HepG2 (cell line): Measurements from ENCODE around the gene ARL4D. TPM values are rescaled to one million over a fixed set of nuclear protein-coding genes. Genes with fewer than 3 reads are reported as not detected.

Experiments used
- FUBP1 ChIP-seq: sonication (generic); formaldehyde crosslinking; IDR thresholded peaks from 2 replicates; pipeline ENCODE4 v1.5.1; 2020; ENCODE audit warnings: missing genetic modification reagents, mild to moderate bottlenecking, borderline replicate concordance
- HOMEZ ChIP-seq: IDR thresholded peaks from 2 replicates; pipeline ENCODE4 v1.6.1; 2016; ENCODE audit warnings: low read depth
- KDM1A ChIP-seq: IDR thresholded peaks from 2 replicates; pipeline ENCODE4 v1.6.1; 2016; ENCODE audit warnings: missing compliant biosample characterization
- MED13 ChIP-seq: sonication (generic); formaldehyde crosslinking; IDR thresholded peaks from 2 replicates; pipeline ENCODE4 v1.5.0; 2020; ENCODE audit warnings: missing genetic modification reagents
- NFE2L1 ChIP-seq: sonication (generic); formaldehyde crosslinking; IDR thresholded peaks from 2 replicates; pipeline ENCODE4 v1.4.0; 2020; ENCODE audit warnings: missing genetic modification reagents, mild to moderate bottlenecking, borderline replicate concordance
- RFX5 ChIP-seq: IDR thresholded peaks from 2 replicates; pipeline ENCODE4 v1.6.1; 2011; ENCODE audit warnings: low read depth, low read length, improper control_type of control experiment
- SAFB2 ChIP-seq: sonication (generic); formaldehyde crosslinking; IDR thresholded peaks from 2 replicates; pipeline ENCODE4 v1.5.1; 2020; ENCODE audit warnings: missing genetic modification reagents, low read depth, mild to moderate bottlenecking, borderline replicate concordance
- SRSF1 ChIP-seq: fragments of 200-400 bp; formaldehyde crosslinking; optimal IDR thresholded peaks from 2 replicates; pipeline ENCODE3; 2017; ENCODE audit warnings: mild to moderate bottlenecking, low read depth, low read length, moderate library complexity
- STAG1 ChIP-seq: sonication (generic); formaldehyde crosslinking; IDR thresholded peaks from 2 replicates; pipeline ENCODE4 v1.4.0; 2020; ENCODE audit warnings: missing genetic modification reagents
- ZNF329 ChIP-seq: sonication (generic); formaldehyde crosslinking; IDR thresholded peaks from 2 replicates; pipeline ENCODE4 v1.9.0; 2021; ENCODE audit warnings: low read depth, mild to moderate bottlenecking, missing genetic modification reagents
- ZNF446 ChIP-seq: sonication (generic); formaldehyde crosslinking; IDR thresholded peaks from 2 replicates; pipeline ENCODE4 v1.5.0; 2020; ENCODE audit warnings: mild to moderate bottlenecking, missing genetic modification reagents
- ZNF512B ChIP-seq: sonication (generic); formaldehyde crosslinking; IDR thresholded peaks from 2 replicates; pipeline ENCODE4 v1.5.1; 2020; ENCODE audit warnings: missing genetic modification reagents, mild to moderate bottlenecking, borderline replicate concordance
- ZNF513 ChIP-seq: sonication (generic); formaldehyde crosslinking; conservative IDR thresholded peaks from 2 replicates; pipeline ENCODE4 v1.5.0; 2020; ENCODE audit warnings: missing genetic modification reagents
- ZNF646 ChIP-seq: sonication (generic); formaldehyde crosslinking; IDR thresholded peaks from 2 replicates; pipeline ENCODE4 v1.9.0; 2021; ENCODE audit warnings: mild to moderate bottlenecking, missing genetic modification reagents
- ZSCAN31 ChIP-seq: sonication (generic); formaldehyde crosslinking; IDR thresholded peaks from 2 replicates; pipeline ENCODE4 v1.5.0; 2020; ENCODE audit warnings: low read depth, mild to moderate bottlenecking, missing genetic modification reagents
- polyA plus RNA-seq, 8 experiments: library from polyadenylated mRNA; depleted of rRNA in 3 of 8; stranded (reverse) in 7 of 8; unstranded in 1 of 8; fragments of >200 nt; fragmentation: Illumina TruSeq in 4 of 8; extraction: Trizol in 4 of 8; gene quantifications; 2 replicates each; pipeline versions ENCODE4 v1.2.1 to v1.2.3, GENCODE V29; 2011 to 2016; ENCODE audit warnings: low read depth in 4 of 8, missing spikeins in 1 of 8, mixed read lengths in 1 of 8; ENCODE audit not compliant: insufficient read depth in 1 of 8
- total RNA-seq, 5 experiments: library from RNA; depleted of rRNA; stranded (reverse); fragments of >200 nt; fragmentation: Illumina TruSeq; extraction: Trizol; gene quantifications; 2 replicates each; pipeline ENCODE4 v1.2.3, GENCODE V29; 2016; ENCODE audit warnings: low read depth in 1 of 5

The ARL4D gene
- total and polyA plus RNA-seq, 2 of the 13 experiments (the other 11 are each of a cell fraction or from before 2014, with no cell fraction given): 9.0 to 25.9 TPM

- TF ChIP-seq ZNF512B (CRISPR knock-in tag): no peak
- no peak; the same call in 1 of the 2 replicates for TF ChIP-seq ZNF446
- no peak for TF ChIP-seq ZNF329
- TF ChIP-seq SRSF1: no peak
- no peak for TF ChIP-seq RFX5
- TF ChIP-seq HOMEZ (CRISPR knock-in tag): peak; percentile 89; the same call in 1 of the 2 replicates
- TF ChIP-seq NFE2L1 (CRISPR knock-in tag): no peak
- TF ChIP-seq SAFB2: peak; percentile 35; the same call in 1 of the 2 replicates
- TF ChIP-seq ZNF513 (CRISPR knock-in tag): no peak
- peak; percentile 89 for TF ChIP-seq KDM1A (CRISPR knock-in tag)
- no peak for TF ChIP-seq FUBP1 (CRISPR knock-in tag)
- peak; percentile 40; the same call in 1 of the 2 replicates for TF ChIP-seq ZNF646 (CRISPR knock-in tag)
- no peak for TF ChIP-seq MED13 (CRISPR knock-in tag)
- TF ChIP-seq ZSCAN31: peak; percentile 92
- TF ChIP-seq STAG1 (CRISPR knock-in tag): no peak
Observed at GRCh38 chr17:43384476-43384862, 14.3 kb upstream of the ARL4D start (continued).
